ENCODE data around the gene HOMER2.

DNA sequence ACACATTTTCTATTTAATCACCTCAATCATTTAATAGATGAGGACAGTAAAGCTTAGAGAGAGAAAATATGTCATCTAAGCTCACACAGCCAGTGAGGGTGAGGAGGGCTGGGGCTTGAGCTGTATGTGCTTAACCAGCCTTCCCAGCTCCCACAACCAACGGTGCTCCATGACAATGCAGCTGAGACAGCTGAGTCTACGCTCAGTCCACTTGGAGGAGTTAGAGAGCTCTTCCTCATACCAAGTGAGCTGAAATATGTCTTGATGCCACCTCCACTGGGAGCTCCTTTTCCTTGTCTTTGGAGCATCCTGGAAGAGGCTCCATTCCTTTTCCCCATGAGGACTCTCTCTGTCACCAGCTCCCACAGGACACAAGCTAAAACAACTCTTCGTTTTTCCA is 9.3 kb downstream of the HOMER2 start:
- TF ChIP-seq, protein P1, sequence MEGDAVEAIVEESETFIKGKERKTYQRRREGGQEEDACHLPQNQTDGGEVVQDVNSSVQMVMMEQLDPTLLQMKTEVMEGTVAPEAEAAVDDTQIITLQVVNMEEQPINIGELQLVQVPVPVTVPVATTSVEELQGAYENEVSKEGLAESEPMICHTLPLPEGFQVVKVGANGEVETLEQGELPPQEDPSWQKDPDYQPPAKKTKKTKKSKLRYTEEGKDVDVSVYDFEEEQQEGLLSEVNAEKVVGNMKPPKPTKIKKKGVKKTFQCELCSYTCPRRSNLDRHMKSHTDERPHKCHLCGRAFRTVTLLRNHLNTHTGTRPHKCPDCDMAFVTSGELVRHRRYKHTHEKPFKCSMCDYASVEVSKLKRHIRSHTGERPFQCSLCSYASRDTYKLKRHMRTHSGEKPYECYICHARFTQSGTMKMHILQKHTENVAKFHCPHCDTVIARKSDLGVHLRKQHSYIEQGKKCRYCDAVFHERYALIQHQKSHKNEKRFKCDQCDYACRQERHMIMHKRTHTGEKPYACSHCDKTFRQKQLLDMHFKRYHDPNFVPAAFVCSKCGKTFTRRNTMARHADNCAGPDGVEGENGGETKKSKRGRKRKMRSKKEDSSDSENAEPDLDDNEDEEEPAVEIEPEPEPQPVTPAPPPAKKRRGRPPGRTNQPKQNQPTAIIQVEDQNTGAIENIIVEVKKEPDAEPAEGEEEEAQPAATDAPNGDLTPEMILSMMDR (IDR thresholded peaks at IDR 0.05): no peak
- TF ChIP-seq POLR2AphosphoS5 (IDR thresholded peaks at IDR 0.05; ENCODE audit: insufficient read depth in 1 of 2, low read depth in 1 of 2): no peak
- no peak for TF ChIP-seq POLR2A (IDR thresholded peaks at IDR 0.05)

Measured in vagina (tissue), 2 donors.